T follicular helper cell (primary cell): Measurements from ENCODE around the gene BBS10.
"Not testable (repeated sequence)": the region's sequence is repeated elsewhere in the genome, so short reads cannot be mapped to it uniquely, and the experiment has no call there.

Experiments
- DNase-seq: peaks from one replicate; pipeline ENCODE4 v3.0.0-alpha.2; 2020; ENCODE audit warnings: low read depth

Gene BBS10

DNA sequence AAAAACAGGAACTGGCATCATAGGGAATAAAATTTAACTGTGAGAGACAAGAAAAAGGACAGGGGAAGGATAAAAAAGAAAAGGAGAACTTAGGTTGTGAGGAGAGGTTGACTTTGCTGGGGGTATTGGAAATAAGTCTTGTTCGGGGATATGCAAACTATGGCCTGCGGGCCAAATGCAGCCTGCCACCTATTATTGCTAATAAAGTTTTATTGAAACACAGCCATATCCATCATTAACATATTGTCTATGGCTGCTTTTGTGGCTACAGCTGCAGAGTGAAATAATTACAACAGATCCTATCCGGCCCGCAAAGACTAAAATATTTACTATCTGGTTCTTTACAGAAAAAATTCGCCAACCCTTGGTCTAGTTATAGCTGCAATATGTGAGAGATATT lies 18.6 kb downstream of the BBS10 start:
- DNase-seq = no peak

- DNase-seq = no peak
Observed at GRCh38 chr12:76329159-76329558, 19.1 kb downstream of the BBS10 start.

GRCh38 chr12:76319595-76320319 lies 28.5 kb downstream of the BBS10 start:
- DNase-seq = not testable (repeated sequence)

DNA sequence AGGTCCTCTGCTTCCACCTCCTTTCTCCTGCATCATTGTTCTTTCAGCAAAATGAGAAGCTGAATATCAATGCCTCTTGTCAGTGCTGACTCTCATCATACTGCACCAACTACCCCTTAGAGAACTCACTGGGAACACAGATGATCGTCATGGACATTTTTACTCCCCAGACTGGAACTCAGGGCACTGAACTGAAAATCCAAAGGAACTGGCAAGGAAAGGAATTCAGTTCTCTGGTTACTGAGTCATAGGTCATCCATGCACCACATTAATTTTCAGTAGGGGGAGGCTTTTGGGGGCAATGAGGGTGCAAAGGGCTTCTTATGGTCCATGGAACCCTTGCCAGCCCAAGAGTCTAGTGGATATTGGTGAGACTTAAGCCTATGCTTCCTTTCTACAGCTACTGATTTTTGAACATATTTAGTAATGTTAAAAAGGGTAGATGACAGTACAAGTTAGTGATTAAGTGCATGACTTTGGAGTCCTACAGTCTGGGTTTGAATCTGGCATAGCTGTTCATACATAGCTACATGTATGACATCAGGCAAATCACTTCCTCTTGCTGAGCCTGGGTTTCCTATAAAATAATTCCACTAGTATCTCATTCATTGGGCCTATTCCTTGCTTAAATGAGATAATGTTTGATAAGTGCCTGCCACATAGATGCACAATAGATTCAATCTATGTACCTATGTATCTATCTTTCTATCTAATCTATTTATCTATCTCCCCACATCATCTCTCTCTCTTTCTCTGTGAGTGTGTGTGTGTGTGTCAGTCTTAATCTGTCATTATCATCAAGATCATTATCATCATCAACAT lies 29.2 kb downstream of the BBS10 start:
- DNase-seq = no peak

DNA sequence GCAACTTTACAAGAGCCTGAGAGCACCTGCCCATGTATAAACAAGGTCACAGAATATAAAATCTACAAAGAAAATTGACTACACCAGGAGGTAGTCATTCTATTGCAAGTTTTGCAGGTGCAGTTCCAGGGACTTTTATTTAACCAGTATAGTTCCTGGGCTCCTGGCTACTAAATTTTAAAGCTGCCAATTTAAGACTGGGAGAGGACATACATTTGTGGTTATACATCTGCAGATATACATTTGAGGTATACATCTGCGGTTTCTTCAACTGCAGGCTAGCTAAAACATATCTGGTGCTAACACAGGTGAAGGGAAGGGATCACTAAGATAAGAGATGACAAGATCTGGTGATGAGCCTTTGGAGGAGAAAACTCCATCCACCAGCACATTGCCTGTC lies 30.2 kb downstream of the BBS10 start:
- no peak for DNase-seq

DNA sequence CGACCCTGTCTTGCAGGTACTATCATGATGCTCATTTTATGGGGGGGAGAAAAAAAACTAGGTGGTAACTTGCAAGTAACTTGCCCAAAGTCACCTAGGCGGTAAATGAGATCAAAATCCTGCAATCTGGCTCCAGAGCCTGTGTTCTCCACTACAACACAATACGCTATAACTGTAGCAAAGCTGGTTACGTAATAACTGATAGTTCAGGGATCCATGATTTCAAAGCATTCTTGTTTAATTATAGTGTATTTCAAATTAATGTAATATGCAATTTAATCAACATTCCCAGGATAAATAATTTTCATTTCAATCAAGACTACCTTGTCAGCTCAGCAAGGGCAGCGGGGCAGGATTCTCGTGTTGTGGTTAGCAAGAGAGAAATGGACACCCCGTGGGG lies 31.7 kb downstream of the BBS10 start:
- no peak for DNase-seq

- DNase-seq = no peak
Observed at GRCh38 chr12:76313299-76313698, 34.9 kb downstream of the BBS10 start.

DNA sequence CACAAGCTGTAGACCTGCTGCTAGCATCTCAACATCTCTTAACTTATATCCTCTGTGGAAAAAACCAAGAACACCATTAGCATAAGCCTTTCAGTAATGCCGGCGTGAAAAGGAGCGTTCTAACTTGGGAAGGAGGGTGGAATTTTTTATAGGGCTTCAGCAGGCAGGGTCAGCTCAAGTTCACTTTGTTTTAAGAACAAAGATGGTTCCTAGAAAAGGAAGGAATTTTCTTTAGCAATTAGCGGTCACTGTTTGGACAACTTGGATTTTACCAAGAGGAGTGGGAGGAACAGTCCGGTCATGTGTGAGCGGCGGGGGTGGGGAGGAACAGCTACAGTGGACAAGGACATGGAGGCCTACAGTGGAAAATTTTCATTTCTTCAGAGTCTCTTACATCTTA lies 35.9 kb downstream of the BBS10 start:
- no peak for DNase-seq

DNA sequence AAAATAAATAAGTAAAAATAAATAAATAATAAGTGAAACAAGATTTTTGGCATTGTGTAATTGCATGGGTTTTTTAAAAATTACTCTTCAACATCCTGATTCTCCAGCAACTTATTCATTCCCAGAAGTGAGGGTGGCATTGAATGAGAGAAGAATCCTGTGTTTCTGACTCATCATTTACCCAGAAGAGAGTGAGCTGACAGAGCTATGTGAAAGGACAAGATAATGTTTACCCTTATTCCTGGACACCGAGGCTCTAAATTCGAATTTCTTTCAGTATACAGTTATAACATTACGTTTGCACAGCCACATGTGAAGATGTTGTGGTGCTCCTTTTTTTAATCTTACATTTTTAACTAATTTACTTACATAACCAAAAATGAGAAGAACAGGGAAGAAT lies 36.4 kb downstream of the BBS10 start:
- no peak for DNase-seq

- DNase-seq = no peak
Observed at GRCh38 chr12:76310110-76310509, 38.1 kb downstream of the BBS10 start.

GRCh38 chr12:76308866-76309265 lies 39.3 kb downstream of the BBS10 start:
- no peak for DNase-seq

GRCh38 chr12:76307083-76307482 lies 41.1 kb downstream of the BBS10 start:
- no peak for DNase-seq

DNA sequence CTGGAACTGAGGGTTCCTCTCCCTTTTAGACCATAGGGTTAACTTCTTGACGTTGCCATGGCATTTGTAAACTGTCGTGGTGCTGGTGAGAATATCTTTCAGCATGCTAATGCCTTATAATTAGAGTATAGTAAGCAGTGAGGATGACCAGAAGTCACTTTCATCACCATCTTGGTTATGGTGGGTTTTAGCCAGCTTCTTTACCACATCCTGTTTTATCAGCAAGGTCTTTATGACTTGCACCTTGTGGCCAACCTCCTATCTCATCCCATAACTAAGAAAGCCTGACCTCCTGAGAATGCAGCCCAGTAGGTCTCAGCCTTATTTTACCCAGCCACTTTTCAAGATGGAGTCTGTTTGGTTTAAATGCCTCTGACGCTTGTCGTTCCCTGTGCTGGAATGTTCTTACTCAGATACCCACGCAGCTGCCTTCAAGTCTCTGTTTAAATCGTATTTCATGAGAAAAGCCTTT lies 44.2 kb downstream of the BBS10 start:
- no peak for DNase-seq

GRCh38 chr12:76303365-76303764 lies 44.9 kb downstream of the BBS10 start:
- DNase-seq = no peak

- no peak for DNase-seq
Observed at GRCh38 chr12:76300297-76300665, 47.9 kb downstream of the BBS10 start.

DNA sequence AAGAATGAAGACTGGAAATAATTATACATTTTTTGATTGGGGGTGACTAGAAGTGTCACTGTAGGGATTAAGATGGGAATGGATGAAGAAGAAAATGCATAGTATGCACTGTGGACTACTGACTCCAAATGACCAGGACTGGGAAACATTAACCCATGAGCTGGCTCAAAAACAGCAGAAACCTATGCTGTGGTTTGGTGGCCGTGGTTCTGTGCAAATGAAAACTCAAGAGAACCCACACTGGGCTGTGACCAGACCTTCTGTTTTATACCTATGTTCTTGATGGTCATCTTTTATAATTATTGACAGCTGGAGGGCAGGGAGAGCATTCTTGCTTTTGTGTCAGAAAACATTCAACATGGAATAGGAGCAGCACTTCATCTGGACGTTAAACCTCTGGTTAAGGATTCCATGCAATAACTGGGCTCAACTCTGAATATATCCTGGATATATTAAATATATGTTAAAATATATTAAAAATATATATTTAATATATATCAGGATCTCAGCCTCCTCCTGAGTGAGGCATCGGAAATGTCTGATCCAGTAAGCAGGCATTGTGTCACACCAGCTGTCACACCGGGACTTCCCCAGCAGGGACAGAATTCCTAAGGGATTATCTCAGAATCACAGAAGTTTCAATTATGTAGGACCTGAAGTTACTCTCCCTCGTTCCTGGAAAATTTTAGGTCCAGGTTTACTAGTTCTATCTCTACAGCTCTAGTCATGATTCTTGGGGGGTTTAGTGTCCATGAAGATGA lies 48.5 kb downstream of the BBS10 start:
- no peak for DNase-seq
